GM19395 (cell line): Measurements from ENCODE around the gene SBK2.

ENCODE experiments used
- ATAC-seq: cut with Tn5 transposase; IDR thresholded peaks from one replicate; pipeline ENCODE4 v1.9.1; 2021; ENCODE audit warnings: mild to moderate bottlenecking, moderate library complexity; ENCODE audit not compliant: unreplicated experiment

SBK2 gene

DNA sequence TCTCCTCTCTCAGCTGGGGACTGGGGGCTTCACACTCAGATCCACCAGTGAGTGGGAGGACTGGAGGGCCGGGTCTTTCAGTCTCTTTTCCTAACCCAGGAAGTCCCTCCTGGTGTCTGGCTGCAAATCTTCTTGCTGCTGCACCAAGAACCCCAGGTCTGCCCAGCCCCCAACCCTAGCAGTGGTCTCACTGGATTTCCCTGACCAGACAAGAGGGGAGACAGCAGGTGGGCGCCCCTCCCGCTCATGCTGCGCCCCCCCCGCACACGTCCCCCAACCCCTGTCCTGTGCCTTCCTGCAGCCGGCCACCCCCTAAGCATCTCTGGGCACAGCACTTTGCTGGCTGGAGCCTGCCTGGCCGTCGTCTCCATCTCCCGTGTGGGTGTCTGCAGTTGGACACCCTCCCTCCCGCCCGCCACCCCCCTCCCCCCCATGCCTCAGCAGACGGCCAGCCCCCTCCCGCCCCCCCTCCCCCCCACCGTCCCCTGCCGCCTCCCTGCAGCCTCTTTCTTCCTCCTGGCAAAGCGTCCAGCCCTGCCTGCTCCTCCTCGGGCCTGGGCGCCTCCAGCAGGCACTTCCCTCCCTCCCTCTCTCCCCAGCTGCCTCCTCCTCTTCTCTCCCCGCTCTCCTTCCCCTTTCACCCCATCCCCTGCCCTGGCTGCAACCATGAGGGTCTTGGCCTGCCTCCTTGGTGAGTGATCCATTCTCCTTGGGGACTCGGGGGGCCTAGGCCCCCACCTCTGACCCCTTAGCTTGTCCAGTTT, 48.8 kb downstream of the SBK2 start, which contains the start of gene SSC5D:
TSS of gene SSC5D (plus strand) at position 513 of the 764 bp plus-strand sequence. CDS start at position 667, 154 bp downstream.
- no peak for ATAC-seq

DNA sequence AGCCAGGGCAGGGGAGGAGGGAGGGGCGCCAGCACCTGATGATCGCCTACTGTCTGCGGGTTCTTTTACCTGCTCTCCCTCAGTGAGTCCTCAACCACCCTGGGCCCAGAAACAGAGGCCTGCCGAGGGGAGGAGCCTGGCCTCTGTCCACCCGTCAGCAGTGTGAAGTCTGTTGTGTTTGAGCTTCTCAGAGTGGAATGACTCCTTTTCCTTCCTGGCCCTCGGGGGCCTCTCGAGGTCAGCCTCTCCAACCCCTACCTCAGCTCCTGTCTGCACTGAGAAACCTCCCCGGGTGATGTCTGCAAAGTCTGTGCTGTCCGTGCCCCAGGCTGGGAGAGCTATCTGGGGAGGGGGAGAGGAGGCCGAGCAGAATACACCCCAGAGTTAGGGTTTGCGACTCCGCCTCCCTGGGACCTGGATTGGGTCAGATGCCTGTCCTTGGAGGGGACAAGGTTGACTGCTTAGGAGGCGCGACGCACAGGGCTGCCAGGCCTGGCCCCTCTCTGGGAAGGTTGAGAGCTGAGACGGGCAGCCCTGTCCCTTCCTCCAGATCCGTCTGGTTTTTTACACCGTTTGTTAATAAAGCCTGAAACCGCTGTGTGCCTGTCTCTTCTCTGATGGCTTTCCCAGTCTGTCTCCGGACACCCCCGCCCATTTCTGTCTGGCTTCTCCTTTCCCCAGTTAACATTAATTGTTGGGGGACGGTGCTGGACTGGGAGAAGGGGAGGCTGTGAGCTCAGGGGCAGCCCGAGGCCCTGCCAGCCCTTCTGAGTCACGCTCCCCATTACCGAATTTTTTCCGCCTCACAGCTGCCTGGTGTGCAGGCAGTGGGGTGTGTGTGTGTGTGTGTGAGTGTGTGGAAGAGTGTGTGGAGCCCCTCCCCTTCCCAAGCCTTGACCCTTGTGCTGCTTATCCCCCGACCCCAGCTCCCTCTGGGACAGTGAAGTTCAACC, 49.7 kb downstream of the SBK2 start:
- ATAC-seq = no peak

- ATAC-seq = no peak
Observed at GRCh38 chr19:55486043-55486970, 50.6 kb downstream of the SBK2 start.

GRCh38 chr19:55485439-55486011, 51.4 kb downstream of the SBK2 start:
- ATAC-seq = peak; percentile 17

GRCh38 chr19:55484593-55485438, 52.1 kb downstream of the SBK2 start, which contains the start of gene NAT14:
Gene NAT14 (plus strand): TSS chr19:55485188. CDS start chr19:55485709, 521 bp downstream.
- peak; percentile 61 for ATAC-seq

- no peak for ATAC-seq
Observed at GRCh38 chr19:55483706-55484592, 53.0 kb downstream of the SBK2 start.

DNA sequence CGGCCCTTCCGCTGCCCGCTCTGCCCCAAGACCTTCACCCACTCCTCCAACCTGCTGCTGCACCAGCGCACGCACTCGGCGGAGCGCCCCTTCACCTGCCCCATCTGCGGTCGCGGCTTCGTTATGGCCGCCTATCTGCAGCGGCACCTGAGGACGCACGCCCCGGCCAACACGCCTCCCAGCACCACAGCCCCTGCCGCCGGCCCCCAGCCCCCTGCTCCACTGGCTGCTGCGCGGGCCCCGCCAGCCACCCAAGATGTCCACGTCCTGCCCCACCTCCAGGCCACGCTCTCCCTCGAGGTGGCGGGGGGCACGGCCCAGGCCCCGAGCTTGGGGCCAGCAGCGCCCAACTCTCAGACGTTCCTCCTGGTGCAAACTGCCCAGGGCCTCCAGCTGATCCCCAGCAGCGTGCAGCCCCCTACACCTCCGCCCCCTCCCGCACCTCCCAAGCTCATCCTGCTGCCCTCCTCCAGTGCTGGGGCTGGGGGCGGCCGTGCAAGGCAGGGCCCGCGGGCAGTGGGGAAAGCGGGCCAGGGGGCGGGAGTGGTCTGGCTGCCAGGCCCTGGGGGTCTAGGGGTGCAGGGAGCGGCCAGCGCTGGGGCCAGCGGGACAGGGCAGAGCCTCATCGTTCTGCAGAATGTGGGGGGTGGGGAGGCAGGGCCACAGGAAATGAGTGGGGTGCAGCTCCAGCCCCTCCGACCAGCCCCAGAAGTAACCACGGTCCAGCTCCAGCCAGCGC, 53.8 kb downstream of the SBK2 start:
- no peak for ATAC-seq

- ATAC-seq = no peak
Observed at GRCh38 chr19:55482156-55482961, 54.6 kb downstream of the SBK2 start.

GRCh38 chr19:55481794-55482155, 55.2 kb downstream of the SBK2 start:
- no peak for ATAC-seq

DNA sequence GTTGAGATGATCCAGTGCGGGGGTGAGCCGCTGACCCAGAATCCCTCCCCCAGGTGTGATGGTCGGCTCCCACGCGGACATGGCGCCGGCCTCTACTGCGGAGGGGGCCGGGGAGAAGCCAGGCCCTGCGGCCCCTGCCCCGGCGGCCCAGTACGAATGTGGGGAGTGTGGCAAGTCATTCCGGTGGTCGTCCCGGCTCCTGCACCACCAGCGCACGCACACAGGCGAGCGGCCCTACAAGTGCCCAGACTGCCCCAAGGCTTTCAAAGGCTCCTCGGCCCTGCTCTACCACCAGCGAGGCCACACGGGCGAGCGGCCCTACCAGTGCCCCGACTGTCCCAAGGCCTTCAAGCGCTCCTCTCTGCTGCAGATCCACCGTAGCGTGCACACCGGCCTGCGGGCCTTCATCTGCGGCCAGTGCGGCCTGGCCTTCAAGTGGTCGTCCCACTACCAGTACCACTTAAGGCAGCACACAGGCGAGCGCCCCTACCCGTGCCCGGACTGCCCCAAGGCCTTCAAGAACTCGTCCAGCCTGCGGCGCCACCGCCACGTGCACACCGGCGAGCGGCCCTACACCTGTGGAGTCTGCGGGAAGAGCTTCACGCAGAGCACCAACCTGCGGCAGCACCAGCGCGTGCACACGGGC, 55.7 kb downstream of the SBK2 start:
- ATAC-seq = no peak

DNA sequence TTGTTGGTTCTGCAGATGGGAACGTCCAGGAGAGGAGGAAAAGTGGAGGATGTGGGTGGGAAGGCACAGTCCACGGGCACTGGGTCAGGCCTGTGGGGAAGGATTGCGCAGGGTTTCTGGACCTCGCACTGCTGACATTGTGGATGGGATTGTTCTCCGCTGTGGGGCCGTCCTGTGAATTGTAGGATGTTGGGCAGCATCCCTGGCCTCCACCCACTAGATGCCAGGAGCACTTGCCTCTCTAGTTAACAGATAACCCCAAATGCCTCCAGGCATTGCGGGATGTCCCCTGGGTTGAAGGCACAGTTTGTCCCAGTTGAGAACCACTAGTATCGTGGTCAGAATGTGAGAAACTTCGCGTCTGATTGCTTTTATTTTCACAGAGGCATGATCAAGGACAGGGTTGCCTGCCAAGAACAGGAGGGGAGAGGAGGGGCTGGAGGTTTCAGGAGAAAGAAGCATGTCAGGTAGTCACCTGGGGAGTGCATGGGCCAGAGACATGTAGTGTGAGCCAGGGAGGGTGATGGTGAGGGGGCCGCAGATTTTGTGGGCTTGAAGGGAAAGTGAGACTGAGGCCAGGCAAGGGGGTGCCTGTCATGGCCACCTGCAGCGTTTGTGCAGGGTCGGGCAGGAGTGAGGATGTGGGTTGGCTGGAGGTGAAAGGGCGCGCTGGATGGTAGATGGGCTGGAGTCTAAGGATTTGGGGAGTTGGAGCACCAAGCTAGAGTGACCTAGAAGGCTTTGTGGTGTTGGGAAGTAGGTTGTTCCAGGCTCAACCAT, 57.3 kb downstream of the SBK2 start:
- no peak for ATAC-seq

GRCh38 chr19:55479045-55479444, 57.9 kb downstream of the SBK2 start:
- ATAC-seq = no peak
